Neural progenitor cell (in vitro differentiated cells): Measurements from ENCODE around the gene MKNK1. TPM values are rescaled to one million over a fixed set of nuclear protein-coding genes. Genes with fewer than 3 reads are reported as not detected.

Experiments
- DNase-seq: peaks from one replicate; pipeline ENCODE4 v3.0.0-alpha.2; 2016; ENCODE audit warnings: low spot score
- H2AFZ ChIP-seq: fragments of 200-600 bp; sonication (generic); replicated peaks from 2 replicates; pipeline ENCODE4 v1.6.1; 2016; ENCODE audit warnings: antibody characterized with exemption
- H3F3A ChIP-seq: fragments of 200-600 bp; sonication (generic); 2 replicates; pipeline ENCODE4 v1.6.1; 2016; ENCODE audit warnings: antibody characterized with exemption, low read depth
- H3K27ac ChIP-seq: fragments of 200-600 bp; sonication (generic); 2 replicates; pipeline ENCODE4 v1.5.1; 2016; ENCODE audit warnings: mild to moderate bottlenecking
- H3K27me3 ChIP-seq: fragments of 200-600 bp; sonication (generic); 2 replicates; pipeline ENCODE4 v1.6.1; 2016; ENCODE audit warnings: mild to moderate bottlenecking, moderate library complexity
- H3K36me3 ChIP-seq: fragments of 200-600 bp; sonication (generic); 2 replicates; pipeline ENCODE4 v1.5.1; 2016
- H3K4me1 ChIP-seq: fragments of 200-600 bp; sonication (generic); 2 replicates; pipeline ENCODE4 v1.6.1; 2016; ENCODE audit warnings: mixed run types
- H3K4me2 ChIP-seq: fragments of 200-600 bp; sonication (generic); 2 replicates; pipeline ENCODE4 v1.6.1; 2016
- H3K4me3 ChIP-seq: fragments of 200-600 bp; sonication (generic); 2 replicates; pipeline ENCODE4 v1.5.1; 2016
- H3K79me2 ChIP-seq: fragments of 200-600 bp; sonication (generic); 2 replicates; pipeline ENCODE4 v1.6.1; 2016; ENCODE audit warnings: low read depth
- H3K9ac ChIP-seq: fragments of 200-600 bp; sonication (generic); 2 replicates; pipeline ENCODE4 v1.6.1; 2016
- H3K9me3 ChIP-seq: fragments of 200-600 bp; sonication (generic); 2 replicates; pipeline ENCODE4 v1.5.1; 2016; ENCODE audit warnings: low read depth
- H4K20me1 ChIP-seq: fragments of 200-600 bp; sonication (generic); 2 replicates; pipeline ENCODE4 v1.6.1; 2016; ENCODE audit warnings: low read depth
- H3K27ac Mint-ChIP-seq: 3 replicates; pipeline ENCODE4 v1.8.0; 2021; ENCODE audit warnings: mixed read lengths
- H3K27me3 Mint-ChIP-seq: 2 replicates; pipeline ENCODE4 v1.8.0; 2022; ENCODE audit warnings: low read depth, mild to moderate bottlenecking, inconsistent platforms, moderate library complexity, mixed read lengths; ENCODE audit not compliant: insufficient read depth
- H3K36me3 Mint-ChIP-seq: 3 replicates; pipeline ENCODE4 v1.8.0; 2021; ENCODE audit warnings: mixed read lengths
- H3K4me1 Mint-ChIP-seq: 3 replicates; pipeline ENCODE4 v1.8.0; 2021; ENCODE audit warnings: mixed read lengths
- H3K4me3 Mint-ChIP-seq: 3 replicates; pipeline ENCODE4 v1.8.0; 2021; ENCODE audit warnings: mild to moderate bottlenecking, moderate library complexity, mixed read lengths
- H3K9me3 Mint-ChIP-seq: 3 replicates; pipeline ENCODE4 v1.8.0; 2020; ENCODE audit warnings: mixed read lengths
- EZH2 ChIP-seq: fragments of 200-600 bp; sonication (generic); IDR thresholded peaks from 2 replicates; pipeline ENCODE4 v1.6.1; 2017; ENCODE audit warnings: antibody characterized with exemption, mild to moderate bottlenecking, moderate library complexity
- EZH2phosphoT487 ChIP-seq: fragments of 200-600 bp; sonication (generic); IDR thresholded peaks from 2 replicates; pipeline ENCODE4 v1.6.1; 2017; ENCODE audit warnings: antibody characterized with exemption
- total RNA-seq: library from RNA; depleted of rRNA; stranded (reverse); fragments of >200 nt; gene quantifications from 2 replicates; pipeline ENCODE4 v1.2.3, GENCODE V29; 2015; ENCODE audit warnings: low replicate concordance
- TF ChIP-seq, protein P1 (sequence below): fragments of 200-600 bp; sonication (generic); IDR thresholded peaks from 2 replicates; pipeline ENCODE4 v1.5.1; 2017; ENCODE audit warnings: antibody characterized with exemption, mild to moderate bottlenecking

MKNK1 gene
- total RNA-seq, 1 donor from 2014 or later = 10.5 TPM

DNA sequence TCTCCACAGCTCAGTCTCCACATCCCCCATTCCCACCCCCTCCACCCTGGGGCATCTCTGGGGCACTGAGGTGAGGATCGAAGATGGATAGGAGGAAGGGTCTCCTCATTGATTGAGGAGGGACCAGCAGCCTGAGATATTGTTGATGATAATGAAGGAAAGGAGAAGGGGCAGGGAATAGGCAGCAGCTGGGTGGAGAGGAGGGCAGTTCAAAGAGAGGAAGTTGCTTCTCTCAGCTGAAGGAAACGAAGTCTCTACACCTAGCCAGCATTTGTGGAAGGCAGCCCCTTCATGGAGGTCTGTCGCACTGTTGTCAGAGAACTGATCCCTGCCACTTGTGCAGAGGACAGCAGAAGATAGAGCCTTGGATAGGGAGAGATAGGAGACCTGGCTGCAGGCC, 58.3 kb downstream of the MKNK1 start:
- Histone ChIP-seq H4K20me1 (no peaks in the 10 kb centered on the region), H3K4me3 (no peak overlapping the region), H3K27ac (no peak overlapping the region), H3K9me3 (no peaks in the 10 kb centered on the region), H3F3A (no peaks in the 10 kb centered on the region), H3K4me1 (peaks cover 3% of the 10 kb centered on the region), H3K4me2 (no peak overlapping the region), H3K36me3 (no peaks in the 10 kb centered on the region), H3K9ac (no peak overlapping the region), H2AFZ (no peak overlapping the region), H3K27me3 (peaks cover 72% of the 10 kb centered on the region), H3K79me2 (no peaks in the 10 kb centered on the region)
- peaks cover 23% of the 10 kb centered on the region for H3K4me1 Mint-ChIP-seq
- H3K9me3 Mint-ChIP-seq = peaks cover 3% of the 10 kb centered on the region
- H3K27ac Mint-ChIP-seq = no peak overlapping the region
- peaks cover 50% of the 10 kb centered on the region for H3K27me3 Mint-ChIP-seq
- no peak overlapping the region for H3K4me3 Mint-ChIP-seq
- H3K36me3 Mint-ChIP-seq = peaks cover 2% of the 10 kb centered on the region
- DNase-seq = no peak
- no peak for TF ChIP-seq EZH2phosphoT487
- TF ChIP-seq EZH2 = no peak
- TF ChIP-seq, protein P1, sequence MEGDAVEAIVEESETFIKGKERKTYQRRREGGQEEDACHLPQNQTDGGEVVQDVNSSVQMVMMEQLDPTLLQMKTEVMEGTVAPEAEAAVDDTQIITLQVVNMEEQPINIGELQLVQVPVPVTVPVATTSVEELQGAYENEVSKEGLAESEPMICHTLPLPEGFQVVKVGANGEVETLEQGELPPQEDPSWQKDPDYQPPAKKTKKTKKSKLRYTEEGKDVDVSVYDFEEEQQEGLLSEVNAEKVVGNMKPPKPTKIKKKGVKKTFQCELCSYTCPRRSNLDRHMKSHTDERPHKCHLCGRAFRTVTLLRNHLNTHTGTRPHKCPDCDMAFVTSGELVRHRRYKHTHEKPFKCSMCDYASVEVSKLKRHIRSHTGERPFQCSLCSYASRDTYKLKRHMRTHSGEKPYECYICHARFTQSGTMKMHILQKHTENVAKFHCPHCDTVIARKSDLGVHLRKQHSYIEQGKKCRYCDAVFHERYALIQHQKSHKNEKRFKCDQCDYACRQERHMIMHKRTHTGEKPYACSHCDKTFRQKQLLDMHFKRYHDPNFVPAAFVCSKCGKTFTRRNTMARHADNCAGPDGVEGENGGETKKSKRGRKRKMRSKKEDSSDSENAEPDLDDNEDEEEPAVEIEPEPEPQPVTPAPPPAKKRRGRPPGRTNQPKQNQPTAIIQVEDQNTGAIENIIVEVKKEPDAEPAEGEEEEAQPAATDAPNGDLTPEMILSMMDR = no peak

- Histone ChIP-seq H3K4me1 (peaks cover 3% of the 10 kb centered on the region), H2AFZ (no peak overlapping the region), H3K4me2 (peak overlapping the region; percentile 81), H3K27ac (no peak overlapping the region), H3K27me3 (peaks cover 83% of the 10 kb centered on the region), H3F3A (no peaks in the 10 kb centered on the region), H3K4me3 (peak overlapping the region; percentile 42), H4K20me1 (no peaks in the 10 kb centered on the region), H3K79me2 (no peaks in the 10 kb centered on the region), H3K36me3 (no peaks in the 10 kb centered on the region), H3K9ac (no peak overlapping the region), H3K9me3 (no peaks in the 10 kb centered on the region)
- TF ChIP-seq EZH2phosphoT487 = no peak
- TF ChIP-seq EZH2 = peak; percentile 20
- TF ChIP-seq, protein P1 = peak; percentile 9
- peaks cover 3% of the 10 kb centered on the region for H3K9me3 Mint-ChIP-seq
- peaks cover 54% of the 10 kb centered on the region for H3K27me3 Mint-ChIP-seq
- H3K36me3 Mint-ChIP-seq = peaks cover 2% of the 10 kb centered on the region
- H3K4me3 Mint-ChIP-seq = peak overlapping the region; percentile 27
- H3K4me1 Mint-ChIP-seq = peaks cover 13% of the 10 kb centered on the region
- no peak for DNase-seq
- H3K27ac Mint-ChIP-seq = no peak overlapping the region
Observed at GRCh38 chr1:46544561-46545240, 59.4 kb downstream of the MKNK1 start.

GRCh38 chr1:46543761-46544560, 60.1 kb downstream of the MKNK1 start:
- H3K4me1 ChIP-seq = peaks cover 3% of the 10 kb centered on the region
- Mint-ChIP-seq H3K36me3 (peaks cover 2% of the 10 kb centered on the region), H3K4me3 (peak overlapping the region; percentile 59), H3K9me3 (peaks cover 3% of the 10 kb centered on the region), H3K27me3 (peaks cover 50% of the 10 kb centered on the region), H3K27ac (peak overlapping the region; percentile 72), H3K4me1 (peaks cover 5% of the 10 kb centered on the region)
- no peaks in the 10 kb centered on the region for H3F3A ChIP-seq
- no peaks in the 10 kb centered on the region for H4K20me1 ChIP-seq
- peak; percentile 54 for DNase-seq
- H3K9me3 ChIP-seq = no peaks in the 10 kb centered on the region
- H3K36me3 ChIP-seq = no peaks in the 10 kb centered on the region
- peak overlapping the region; percentile 40 for H2AFZ ChIP-seq
- H3K4me3 ChIP-seq = peak overlapping the region; percentile 42
- H3K79me2 ChIP-seq = no peaks in the 10 kb centered on the region
- no peak overlapping the region for H3K27ac ChIP-seq
- H3K9ac ChIP-seq = no peak overlapping the region
- TF ChIP-seq EZH2 (peak; percentile 90), EZH2phosphoT487 (peak; percentile 80)
- TF ChIP-seq, protein P1 = no peak
- peak overlapping the region; percentile 81 for H3K4me2 ChIP-seq
- peaks cover 90% of the 10 kb centered on the region for H3K27me3 ChIP-seq
